Liver (tissue), 9 donors: ENCODE data around the gene ARHGEF28. TPM values are rescaled to one million over a fixed set of nuclear protein-coding genes. Genes with fewer than 3 reads are reported as not detected.

Experiments
- DNase-seq: peaks from one replicate; pipeline ENCODE4 v3.0.0-alpha.2; 2017; ENCODE audit warnings: low spot score
- H3K27ac ChIP-seq, 2 donors: one replicate each; pipeline ENCODE4 v1.7.0; 2013; ENCODE audit warnings: inconsistent platforms in 2 of 2, low read length in 2 of 2, control low read depth in 1 of 2, low read depth in 1 of 2, mild to moderate bottlenecking in 1 of 2
- H3K27me3 ChIP-seq, 4 donors: one replicate each; pipeline versions ENCODE4 v1.6.1 to v1.7.0; 2013; ENCODE audit warnings: low read length in 3 of 4, inconsistent platforms in 1 of 4, mild to moderate bottlenecking in 1 of 4, moderate library complexity in 1 of 4; ENCODE audit not compliant: control insufficient read depth in 4 of 4, insufficient read depth in 4 of 4
- H3K36me3 ChIP-seq, 4 donors: one replicate each; pipeline versions ENCODE4 v1.6.1 to v1.7.0; 2013; ENCODE audit warnings: low read length in 3 of 4, mild to moderate bottlenecking in 3 of 4, low read depth in 1 of 4, moderate library complexity in 1 of 4; ENCODE audit not compliant: control insufficient read depth in 4 of 4, insufficient read depth in 3 of 4
- H3K4me1 ChIP-seq, 4 donors: one replicate each; pipeline versions ENCODE4 v1.6.1 to v1.7.0; 2013; ENCODE audit warnings: low read length in 3 of 4, mild to moderate bottlenecking in 3 of 4, moderate library complexity in 1 of 4; ENCODE audit not compliant: control insufficient read depth in 4 of 4, insufficient read depth in 4 of 4
- H3K4me3 ChIP-seq, 3 donors: one replicate each; pipeline versions ENCODE4 v1.6.1 to v1.7.0; 2013; ENCODE audit warnings: low read length in 3 of 3, control low read depth in 1 of 3, low read depth in 1 of 3, mild to moderate bottlenecking in 1 of 3
- H3K9ac ChIP-seq, 2 donors: one replicate each; pipeline ENCODE4 v1.7.0; 2013; ENCODE audit warnings: low read length in 2 of 2, mild to moderate bottlenecking in 2 of 2, moderate library complexity in 2 of 2, control low read depth in 1 of 2, low read depth in 1 of 2
- H3K9me3 ChIP-seq, 4 donors: one replicate each; pipeline versions ENCODE4 v1.6.1 to v1.7.0; 2013; ENCODE audit warnings: low read length in 3 of 4; ENCODE audit not compliant: control insufficient read depth in 4 of 4
- EGR1 ChIP-seq, 2 donors: IDR thresholded peaks; 2 replicates each; pipeline ENCODE4 v1.6.1; 2016 to 2018; ENCODE audit warnings: antibody characterized with exemption in 2 of 2, low read depth in 2 of 2
- FOXA1 ChIP-seq: IDR thresholded peaks from 2 replicates; pipeline ENCODE4 v1.6.1; 2016; ENCODE audit warnings: antibody characterized with exemption
- FOXA2 ChIP-seq: IDR thresholded peaks from 2 replicates; pipeline ENCODE4 v1.6.1; 2016; ENCODE audit warnings: antibody characterized with exemption
- GABPA ChIP-seq, 2 donors: IDR thresholded peaks in 1 of 2; conservative IDR thresholded peaks in 1 of 2; 2 replicates each; pipeline ENCODE4 v1.6.1; 2016; ENCODE audit warnings: antibody characterized with exemption in 2 of 2, mild to moderate bottlenecking in 1 of 2, moderate library complexity in 1 of 2
- HNF4A ChIP-seq, 2 donors: conservative IDR thresholded peaks; 2 replicates each; pipeline ENCODE4 v1.6.1; 2016; ENCODE audit warnings: antibody characterized with exemption in 2 of 2, mild to moderate bottlenecking in 2 of 2
- HNF4G ChIP-seq: IDR thresholded peaks from 2 replicates; pipeline ENCODE4 v1.6.1; 2016; ENCODE audit warnings: antibody characterized with exemption
- JUND ChIP-seq, 2 donors: IDR thresholded peaks; 2 replicates each; pipeline ENCODE4 v1.6.1; 2016; ENCODE audit warnings: antibody characterized with exemption in 2 of 2
- NR2F2 ChIP-seq: IDR thresholded peaks from 2 replicates; pipeline ENCODE4 v1.6.1; 2016; ENCODE audit warnings: antibody characterized with exemption
- RXRA ChIP-seq, 2 donors: IDR thresholded peaks; 2 replicates each; pipeline ENCODE4 v1.6.1; 2017 to 2018; ENCODE audit warnings: antibody characterized with exemption in 2 of 2, mild to moderate bottlenecking in 1 of 2
- SP1 ChIP-seq: IDR thresholded peaks from 2 replicates; pipeline ENCODE4 v1.6.1; 2018; ENCODE audit warnings: antibody characterized with exemption, mild to moderate bottlenecking
- TAF1 ChIP-seq: conservative IDR thresholded peaks from 2 replicates; pipeline ENCODE4 v1.6.1; 2016; ENCODE audit warnings: antibody characterized with exemption, mild to moderate bottlenecking
- YY1 ChIP-seq: IDR thresholded peaks from 2 replicates; pipeline ENCODE4 v1.6.1; 2016; ENCODE audit warnings: antibody characterized with exemption, mild to moderate bottlenecking
- whole genome bisulfite sequencing: extraction: QIAGEN DNeasy Blood & Tissue Kit; methylation state at CpG from one replicate; pipeline ENCODE4 v1.1.7; 2013; 5-methylcytosine and 5-hydroxymethylcytosine counted together
- polyA plus RNA-seq, 2 donors: library from polyadenylated mRNA; stranded (reverse) in 1 of 2; unstranded in 1 of 2; fragments of 200-250 nt in 1 of 2; fragments of >200 nt in 1 of 2; fragmentation: Nextera tagmentation in 1 of 2; extraction: Ambion mirVana in 1 of 2; gene quantifications; one replicate each; pipeline versions ENCODE4 v1.2.1 to v1.2.3, GENCODE V29; 2013 to 2015
- total RNA-seq, 2 donors: library from RNA; depleted of rRNA; stranded (reverse); fragments of >200 nt; gene quantifications; one replicate each; pipeline ENCODE4 v1.2.3, GENCODE V29; 2014
- TF ChIP-seq, protein P1 (sequence below): IDR thresholded peaks from 2 replicates; pipeline ENCODE4 v1.6.1; 2016; ENCODE audit warnings: antibody characterized with exemption
- TF ChIP-seq, protein P2 (sequence below): IDR thresholded peaks from 2 replicates; pipeline ENCODE4 v1.6.1; 2016; ENCODE audit warnings: antibody characterized with exemption
- TF ChIP-seq, protein P3 (sequence below): fragments of 150-350 bp; IDR thresholded peaks from 2 replicates; pipeline ENCODE4 v1.5.1; 2017; ENCODE audit warnings: improper control_type of control experiment, low read depth, low read length; ENCODE audit not compliant: missing input control
- TF ChIP-seq, protein P4 (sequence below): IDR thresholded peaks from 2 replicates; pipeline ENCODE4 v1.6.1; 2016; ENCODE audit warnings: antibody characterized with exemption
- TF ChIP-seq, protein P5 (sequence below): IDR thresholded peaks from 2 replicates; pipeline ENCODE4 v1.6.1; 2016; ENCODE audit warnings: antibody characterized with exemption, mild to moderate bottlenecking
- donor health status: healthy.
- donor health status: healthy.
- donor health status: healthy.
- donor health status: healthy.
- donor health status: healthy.

ARHGEF28 gene
- total and polyA plus RNA-seq, 4 donors: 1.6 to 13.9 (median 3.6) TPM

DNA sequence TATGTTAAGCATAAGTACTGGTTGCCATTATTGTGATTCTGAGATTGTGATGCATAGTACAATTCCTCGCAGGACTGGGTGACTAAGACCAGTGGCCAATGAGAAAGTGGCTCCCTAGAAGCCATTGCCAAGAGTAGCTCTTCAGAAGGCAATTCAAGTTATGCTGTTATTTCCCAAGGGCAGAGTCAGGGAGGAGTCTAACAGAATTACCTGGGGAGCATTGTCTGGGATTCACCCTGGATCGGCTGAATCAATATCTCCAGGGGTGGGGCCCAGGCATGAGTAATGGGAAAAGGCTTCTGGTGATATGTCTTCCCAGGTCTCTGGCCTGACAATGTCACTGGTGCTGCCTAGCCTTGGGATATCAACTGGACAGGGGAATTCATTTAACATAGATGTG is 10.9 kb upstream of the ARHGEF28 start:
- 88% methylated on average over 2 of the region's 2 CpGs for WGBS
- Histone ChIP-seq H3K9me3 (no peaks in the 10 kb centered on the region), H3K9ac (no peak overlapping the region), H3K4me1 (peaks cover 0 to 9% (median 0%) of the 10 kb centered on the region in 4 donors), H3K27ac (no peak overlapping the region), H3K27me3 (no peaks in the 10 kb centered on the region), H3K4me3 (no peak overlapping the region), H3K36me3 (no peaks in the 10 kb centered on the region)
- TF ChIP-seq YY1 (no peak), HNF4G (no peak), TAF1 (no peak)
- TF ChIP-seq, protein P1, sequence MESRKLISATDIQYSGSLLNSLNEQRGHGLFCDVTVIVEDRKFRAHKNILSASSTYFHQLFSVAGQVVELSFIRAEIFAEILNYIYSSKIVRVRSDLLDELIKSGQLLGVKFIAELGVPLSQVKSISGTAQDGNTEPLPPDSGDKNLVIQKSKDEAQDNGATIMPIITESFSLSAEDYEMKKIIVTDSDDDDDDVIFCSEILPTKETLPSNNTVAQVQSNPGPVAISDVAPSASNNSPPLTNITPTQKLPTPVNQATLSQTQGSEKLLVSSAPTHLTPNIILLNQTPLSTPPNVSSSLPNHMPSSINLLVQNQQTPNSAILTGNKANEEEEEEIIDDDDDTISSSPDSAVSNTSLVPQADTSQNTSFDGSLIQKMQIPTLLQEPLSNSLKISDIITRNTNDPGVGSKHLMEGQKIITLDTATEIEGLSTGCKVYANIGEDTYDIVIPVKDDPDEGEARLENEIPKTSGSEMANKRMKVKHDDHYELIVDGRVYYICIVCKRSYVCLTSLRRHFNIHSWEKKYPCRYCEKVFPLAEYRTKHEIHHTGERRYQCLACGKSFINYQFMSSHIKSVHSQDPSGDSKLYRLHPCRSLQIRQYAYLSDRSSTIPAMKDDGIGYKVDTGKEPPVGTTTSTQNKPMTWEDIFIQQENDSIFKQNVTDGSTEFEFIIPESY: no peak
- DNase-seq: no peak

DNA sequence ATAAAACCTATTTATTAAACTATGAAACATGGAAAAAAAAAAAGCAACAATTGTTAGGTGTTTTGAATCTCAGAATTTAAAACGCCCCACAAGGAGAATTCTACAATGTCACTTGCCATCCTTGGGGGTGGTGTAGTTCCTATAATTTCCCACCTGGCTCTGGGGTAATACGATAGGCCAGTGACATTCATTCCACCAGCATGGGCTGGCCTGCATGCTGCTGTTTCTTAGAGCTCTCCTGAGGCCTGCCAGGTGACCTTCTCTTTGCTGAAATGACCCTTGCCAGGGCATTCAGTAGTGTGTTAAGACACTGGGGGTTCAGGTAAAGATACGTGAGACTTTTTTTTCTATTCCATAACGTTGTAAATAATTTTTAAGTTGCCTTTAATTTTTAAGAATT is 10.0 kb upstream of the ARHGEF28 start:
- Histone ChIP-seq H3K27ac (no peak overlapping the region), H3K4me3 (no peak overlapping the region), H3K36me3 (no peaks in the 10 kb centered on the region), H3K27me3 (no peaks in the 10 kb centered on the region), H3K4me1 (peaks cover 0 to 9% (median 0%) of the 10 kb centered on the region in 4 donors), H3K9me3 (no peaks in the 10 kb centered on the region), H3K9ac (no peak overlapping the region)
- DNase-seq: no peak
- 92% methylated on average over 4 of the region's 4 CpGs for WGBS
- no peak for TF ChIP-seq JUND (IDR thresholded peaks at IDR 0.05)
- no peak for TF ChIP-seq RXRA (IDR thresholded peaks at IDR 0.05)
- no peak for TF ChIP-seq GABPA (IDR thresholded peaks at IDR 0.05 in 1 of 2, conservative IDR thresholded peaks at IDR 0.05 in 1 of 2)
- TF ChIP-seq TAF1: no peak
- no peak for TF ChIP-seq FOXA2
- TF ChIP-seq NR2F2: no peak
- TF ChIP-seq, protein P2, sequence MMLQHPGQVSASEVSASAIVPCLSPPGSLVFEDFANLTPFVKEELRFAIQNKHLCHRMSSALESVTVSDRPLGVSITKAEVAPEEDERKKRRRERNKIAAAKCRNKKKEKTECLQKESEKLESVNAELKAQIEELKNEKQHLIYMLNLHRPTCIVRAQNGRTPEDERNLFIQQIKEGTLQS: no peak
- no peak for TF ChIP-seq HNF4A (conservative IDR thresholded peaks at IDR 0.05)
- no peak for TF ChIP-seq EGR1 (IDR thresholded peaks at IDR 0.05; ENCODE audit: low read depth in 2 of 2)
- TF ChIP-seq FOXA1: no peak
- TF ChIP-seq, protein P3, sequence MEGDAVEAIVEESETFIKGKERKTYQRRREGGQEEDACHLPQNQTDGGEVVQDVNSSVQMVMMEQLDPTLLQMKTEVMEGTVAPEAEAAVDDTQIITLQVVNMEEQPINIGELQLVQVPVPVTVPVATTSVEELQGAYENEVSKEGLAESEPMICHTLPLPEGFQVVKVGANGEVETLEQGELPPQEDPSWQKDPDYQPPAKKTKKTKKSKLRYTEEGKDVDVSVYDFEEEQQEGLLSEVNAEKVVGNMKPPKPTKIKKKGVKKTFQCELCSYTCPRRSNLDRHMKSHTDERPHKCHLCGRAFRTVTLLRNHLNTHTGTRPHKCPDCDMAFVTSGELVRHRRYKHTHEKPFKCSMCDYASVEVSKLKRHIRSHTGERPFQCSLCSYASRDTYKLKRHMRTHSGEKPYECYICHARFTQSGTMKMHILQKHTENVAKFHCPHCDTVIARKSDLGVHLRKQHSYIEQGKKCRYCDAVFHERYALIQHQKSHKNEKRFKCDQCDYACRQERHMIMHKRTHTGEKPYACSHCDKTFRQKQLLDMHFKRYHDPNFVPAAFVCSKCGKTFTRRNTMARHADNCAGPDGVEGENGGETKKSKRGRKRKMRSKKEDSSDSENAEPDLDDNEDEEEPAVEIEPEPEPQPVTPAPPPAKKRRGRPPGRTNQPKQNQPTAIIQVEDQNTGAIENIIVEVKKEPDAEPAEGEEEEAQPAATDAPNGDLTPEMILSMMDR: no peak
- no peak for TF ChIP-seq SP1

DNA sequence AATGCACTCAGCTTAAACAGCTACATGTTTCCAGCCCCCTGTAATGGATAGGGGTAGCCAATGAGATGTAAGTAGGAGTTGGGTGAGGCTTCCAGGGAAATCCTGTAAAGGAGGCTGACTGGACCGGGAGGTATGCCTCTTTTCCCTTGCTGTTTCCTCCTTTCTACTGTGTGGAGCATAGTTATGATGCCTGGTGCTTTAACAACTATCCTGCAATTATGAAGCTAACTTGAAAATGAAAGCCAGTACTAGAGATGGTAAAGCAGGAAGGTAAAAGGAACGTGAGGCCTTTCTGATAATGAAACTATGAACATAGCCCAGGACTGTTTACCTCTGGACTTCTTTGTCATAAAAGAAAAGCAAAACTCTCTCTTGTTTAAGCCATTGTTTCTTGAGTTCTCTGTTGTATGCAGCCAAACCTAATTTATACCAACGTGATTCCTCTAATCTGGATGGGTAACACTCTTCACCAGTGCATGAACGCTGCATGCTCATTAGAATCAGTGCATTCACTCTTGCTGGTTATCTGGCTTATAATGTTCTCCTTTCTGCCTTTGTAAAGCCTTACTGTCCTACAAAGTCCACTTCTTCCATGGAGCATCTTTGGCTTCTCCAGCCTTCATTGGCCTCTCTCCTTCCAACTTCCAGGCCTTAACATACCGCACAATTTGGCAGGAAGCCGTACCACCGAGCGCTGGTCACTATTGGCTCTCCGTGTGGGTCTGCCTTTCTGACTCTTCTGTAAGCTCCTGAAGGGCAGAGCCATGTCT is 8.3 kb upstream of the ARHGEF28 start:
- H3K27ac ChIP-seq: no peak overlapping the region
- no peaks in the 10 kb centered on the region for H3K36me3 ChIP-seq
- H3K9ac ChIP-seq: no peak overlapping the region
- no peaks in the 10 kb centered on the region for H3K9me3 ChIP-seq
- H3K4me3 ChIP-seq: no peak overlapping the region
- H3K4me1 ChIP-seq: peaks cover 0 to 5% (median 0%) of the 10 kb centered on the region in 4 donors
- 73% methylated on average over 9 of the region's 9 CpGs for WGBS
- no peak for DNase-seq
- no peaks in the 10 kb centered on the region for H3K27me3 ChIP-seq
- TF ChIP-seq RXRA (IDR thresholded peaks at IDR 0.05) (no peak), NR2F2 (no peak), FOXA2 (no peak), EGR1 (IDR thresholded peaks at IDR 0.05; ENCODE audit: low read depth in 2 of 2) (no peak), FOXA1 (no peak), HNF4G (no peak), YY1 (no peak), TAF1 (no peak), JUND (IDR thresholded peaks at IDR 0.05) (no peak), SP1 (no peak), HNF4A (conservative IDR thresholded peaks at IDR 0.05) (no peak)
- TF ChIP-seq, protein P4, sequence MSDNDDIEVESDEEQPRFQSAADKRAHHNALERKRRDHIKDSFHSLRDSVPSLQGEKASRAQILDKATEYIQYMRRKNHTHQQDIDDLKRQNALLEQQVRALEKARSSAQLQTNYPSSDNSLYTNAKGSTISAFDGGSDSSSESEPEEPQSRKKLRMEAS: no peak
- TF ChIP-seq, protein P1: no peak
- TF ChIP-seq, protein P5, sequence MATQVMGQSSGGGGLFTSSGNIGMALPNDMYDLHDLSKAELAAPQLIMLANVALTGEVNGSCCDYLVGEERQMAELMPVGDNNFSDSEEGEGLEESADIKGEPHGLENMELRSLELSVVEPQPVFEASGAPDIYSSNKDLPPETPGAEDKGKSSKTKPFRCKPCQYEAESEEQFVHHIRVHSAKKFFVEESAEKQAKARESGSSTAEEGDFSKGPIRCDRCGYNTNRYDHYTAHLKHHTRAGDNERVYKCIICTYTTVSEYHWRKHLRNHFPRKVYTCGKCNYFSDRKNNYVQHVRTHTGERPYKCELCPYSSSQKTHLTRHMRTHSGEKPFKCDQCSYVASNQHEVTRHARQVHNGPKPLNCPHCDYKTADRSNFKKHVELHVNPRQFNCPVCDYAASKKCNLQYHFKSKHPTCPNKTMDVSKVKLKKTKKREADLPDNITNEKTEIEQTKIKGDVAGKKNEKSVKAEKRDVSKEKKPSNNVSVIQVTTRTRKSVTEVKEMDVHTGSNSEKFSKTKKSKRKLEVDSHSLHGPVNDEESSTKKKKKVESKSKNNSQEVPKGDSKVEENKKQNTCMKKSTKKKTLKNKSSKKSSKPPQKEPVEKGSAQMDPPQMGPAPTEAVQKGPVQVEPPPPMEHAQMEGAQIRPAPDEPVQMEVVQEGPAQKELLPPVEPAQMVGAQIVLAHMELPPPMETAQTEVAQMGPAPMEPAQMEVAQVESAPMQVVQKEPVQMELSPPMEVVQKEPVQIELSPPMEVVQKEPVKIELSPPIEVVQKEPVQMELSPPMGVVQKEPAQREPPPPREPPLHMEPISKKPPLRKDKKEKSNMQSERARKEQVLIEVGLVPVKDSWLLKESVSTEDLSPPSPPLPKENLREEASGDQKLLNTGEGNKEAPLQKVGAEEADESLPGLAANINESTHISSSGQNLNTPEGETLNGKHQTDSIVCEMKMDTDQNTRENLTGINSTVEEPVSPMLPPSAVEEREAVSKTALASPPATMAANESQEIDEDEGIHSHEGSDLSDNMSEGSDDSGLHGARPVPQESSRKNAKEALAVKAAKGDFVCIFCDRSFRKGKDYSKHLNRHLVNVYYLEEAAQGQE: no peak
